Stimulated activated CD4-positive, alpha-beta T cell treated with anti-CD3 and anti-CD28 coated beads, Interleukin-2, amount 100 ng/mL, for 48 hours (primary cell): ENCODE results near the gene MEIS2.

Experiments
- DNase-seq, 2 donors: peaks; one replicate each; pipeline ENCODE4 v3.0.0-alpha.2; 2020

The MEIS2 gene

GRCh38 chr15:37112171-37112570, 11.8 kb upstream of the MEIS2 start:
- DNase-seq = no peak

GRCh38 chr15:37111427-37111717, 11.0 kb upstream of the MEIS2 start:
- DNase-seq = no peak

GRCh38 chr15:37109872-37110572, 9.7 kb upstream of the MEIS2 start:
- no peak for DNase-seq

GRCh38 chr15:37109168-37109871, 9.0 kb upstream of the MEIS2 start:
- DNase-seq = no peak

- no peak for DNase-seq
Observed at GRCh38 chr15:37108381-37109167, 8.2 kb upstream of the MEIS2 start.

GRCh38 chr15:37107744-37108380, 7.5 kb upstream of the MEIS2 start:
- no peak for DNase-seq

GRCh38 chr15:37107071-37107743, 6.9 kb upstream of the MEIS2 start:
- DNase-seq = no peak

GRCh38 chr15:37106490-37107001, 6.2 kb upstream of the MEIS2 start:
- no peak for DNase-seq

- DNase-seq = no peak
Observed at GRCh38 chr15:37105889-37106288, 5.5 kb upstream of the MEIS2 start.

GRCh38 chr15:37105029-37105428, 4.7 kb upstream of the MEIS2 start:
- no peak for DNase-seq

GRCh38 chr15:37104424-37104981, 4.2 kb upstream of the MEIS2 start:
- DNase-seq = no peak

GRCh38 chr15:37103475-37104423, 3.4 kb upstream of the MEIS2 start:
- DNase-seq = no peak

GRCh38 chr15:37103163-37103435, 2.8 kb upstream of the MEIS2 start:
- DNase-seq = no peak

- DNase-seq = no peak
Observed at GRCh38 chr15:37102305-37103162, 2.2 kb upstream of the MEIS2 start.

- DNase-seq = no peak
Observed at GRCh38 chr15:37101980-37102304, 1.6 kb upstream of the MEIS2 start.

- no peak for DNase-seq
Observed at GRCh38 chr15:37100966-37101215, 542 bp upstream of the MEIS2 start.

- DNase-seq = no peak
Observed at GRCh38 chr15:37099319-37100108, 835 bp downstream of the MEIS2 start.

GRCh38 chr15:37098468-37099318, 1.7 kb downstream of the MEIS2 start:
- DNase-seq = no peak
